ENCODE measurements around the gene CALML5.

The CALML5 gene

DNA sequence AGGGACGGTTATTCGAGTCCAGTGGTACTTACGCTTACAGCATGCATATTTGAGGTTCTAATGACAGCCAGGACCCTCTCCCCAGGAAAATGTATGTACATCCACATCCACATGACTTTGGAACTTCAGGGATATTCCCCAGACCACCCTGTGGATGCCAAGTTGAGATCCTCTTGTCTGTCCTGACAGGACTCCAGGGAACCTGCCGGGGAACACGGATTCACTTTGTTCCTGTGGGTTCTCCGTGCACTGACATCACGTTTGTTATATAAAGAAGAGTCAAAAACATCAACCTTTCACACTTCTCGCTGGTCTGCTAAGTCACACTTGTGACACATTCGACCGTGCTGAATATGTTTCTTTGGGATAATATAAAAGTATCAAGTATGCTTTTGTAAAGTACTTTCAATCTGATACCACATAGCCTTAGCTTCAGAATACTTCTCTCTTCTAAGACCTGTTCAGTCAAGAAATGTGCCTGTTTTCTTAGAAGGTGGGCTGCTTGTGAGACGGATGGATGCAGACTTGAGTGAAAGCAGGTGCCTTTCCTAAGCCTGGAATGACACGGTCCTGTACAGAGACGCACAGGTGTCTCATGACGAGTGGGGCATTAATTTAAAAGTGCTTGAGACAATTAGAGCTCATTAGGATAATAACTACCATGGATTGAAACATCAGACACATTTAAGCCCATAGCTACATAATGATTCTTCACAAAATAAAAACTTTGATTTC lies 38.7 kb downstream of the CALML5 start:
- no peak for DNase-seq

DNA sequence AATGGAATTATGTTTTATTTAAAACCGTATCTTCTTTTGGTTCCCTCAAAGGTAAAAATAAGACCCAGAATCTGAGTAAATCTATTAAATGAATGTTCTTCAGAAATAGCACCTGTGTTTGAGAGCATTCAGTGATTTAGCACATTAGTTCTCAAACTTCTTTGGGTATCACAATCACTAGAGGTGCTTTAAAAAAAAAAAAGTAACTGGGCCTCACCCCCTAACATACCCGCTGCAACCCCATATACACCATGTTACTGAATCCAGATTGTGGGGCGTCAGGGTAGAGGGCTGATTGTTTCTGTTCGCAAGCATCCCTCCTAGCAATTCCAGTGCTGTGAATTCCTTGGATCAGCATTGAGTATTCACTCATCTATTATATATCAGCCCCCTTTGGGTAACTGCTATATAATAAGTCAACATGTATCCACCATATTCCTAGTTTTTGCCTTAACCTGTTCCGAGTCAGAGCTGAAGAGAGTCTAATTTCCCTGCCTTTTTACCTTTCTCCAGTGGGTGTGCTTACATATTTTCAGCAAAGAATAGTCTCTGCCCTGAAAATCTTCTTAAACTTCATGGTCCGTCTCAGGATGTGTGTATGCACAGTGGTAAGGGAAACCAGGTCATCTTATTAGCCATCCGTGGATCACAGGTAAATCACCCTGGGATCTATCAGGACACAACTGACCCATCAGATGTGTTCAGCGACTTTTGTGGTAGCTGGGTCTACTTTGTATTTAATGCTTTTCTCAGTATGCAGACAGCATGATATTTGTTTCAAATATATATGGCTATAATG lies 40.2 kb downstream of the CALML5 start:
- DNase-seq: no peak

DNA sequence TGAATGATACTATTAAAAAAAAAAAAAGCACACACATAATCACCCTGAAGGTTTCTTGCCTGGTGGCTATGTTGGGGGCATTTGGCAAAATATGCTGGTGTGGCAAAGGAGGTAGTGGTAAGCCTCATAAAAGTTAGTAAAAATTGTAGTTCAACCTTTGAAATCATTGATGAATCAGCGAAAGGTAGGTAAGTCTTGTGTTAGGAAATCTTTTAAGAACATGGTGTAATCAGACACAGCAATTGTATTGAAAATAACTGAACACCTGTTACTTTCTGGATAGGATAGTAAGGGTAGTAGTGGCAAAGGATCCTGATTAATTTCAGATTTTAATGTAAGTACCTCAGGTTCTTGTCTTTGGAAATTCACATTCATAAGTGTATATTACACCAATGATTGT lies 40.9 kb downstream of the CALML5 start:
- DNase-seq: no peak

DNA sequence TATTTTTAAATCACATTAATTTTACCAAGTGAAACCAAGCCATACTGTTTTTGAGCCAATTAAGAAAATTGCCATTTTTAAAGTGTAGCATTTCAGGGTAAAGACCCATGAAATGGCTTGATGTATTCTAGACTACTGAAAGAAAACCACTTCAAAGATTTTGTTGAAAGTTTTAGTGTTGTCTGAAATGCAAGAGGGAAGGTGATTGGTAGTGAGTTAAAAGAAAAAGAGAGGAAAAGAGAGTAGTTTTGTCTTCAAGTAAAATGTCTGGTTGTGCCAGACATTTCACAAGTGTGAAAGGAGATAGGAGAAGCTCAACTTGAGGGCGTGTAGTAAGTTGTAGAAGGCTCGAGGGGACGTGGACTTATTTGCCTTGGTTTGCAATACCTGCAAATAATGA lies 41.6 kb downstream of the CALML5 start:
- DNase-seq: no peak

DNA sequence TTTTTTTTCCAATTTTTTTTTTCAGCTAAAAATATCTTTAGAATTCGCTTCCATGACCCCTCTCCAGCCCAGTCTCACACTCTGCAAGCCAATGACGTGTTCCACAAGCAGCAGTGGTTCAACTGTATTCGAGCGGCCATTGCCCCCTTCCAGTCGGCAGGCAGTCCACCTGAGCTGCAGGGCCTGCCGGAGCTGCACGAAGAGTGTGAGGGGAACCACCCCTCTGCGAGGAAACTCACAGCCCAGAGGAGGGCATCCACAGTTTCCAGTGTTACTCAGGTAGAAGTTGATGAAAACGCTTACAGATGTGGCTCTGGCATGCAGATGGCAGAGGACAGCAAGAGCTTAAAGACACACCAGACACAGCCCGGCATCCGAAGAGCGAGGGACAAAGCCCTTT lies 42.8 kb downstream of the CALML5 start:
- no peak for DNase-seq

DNA sequence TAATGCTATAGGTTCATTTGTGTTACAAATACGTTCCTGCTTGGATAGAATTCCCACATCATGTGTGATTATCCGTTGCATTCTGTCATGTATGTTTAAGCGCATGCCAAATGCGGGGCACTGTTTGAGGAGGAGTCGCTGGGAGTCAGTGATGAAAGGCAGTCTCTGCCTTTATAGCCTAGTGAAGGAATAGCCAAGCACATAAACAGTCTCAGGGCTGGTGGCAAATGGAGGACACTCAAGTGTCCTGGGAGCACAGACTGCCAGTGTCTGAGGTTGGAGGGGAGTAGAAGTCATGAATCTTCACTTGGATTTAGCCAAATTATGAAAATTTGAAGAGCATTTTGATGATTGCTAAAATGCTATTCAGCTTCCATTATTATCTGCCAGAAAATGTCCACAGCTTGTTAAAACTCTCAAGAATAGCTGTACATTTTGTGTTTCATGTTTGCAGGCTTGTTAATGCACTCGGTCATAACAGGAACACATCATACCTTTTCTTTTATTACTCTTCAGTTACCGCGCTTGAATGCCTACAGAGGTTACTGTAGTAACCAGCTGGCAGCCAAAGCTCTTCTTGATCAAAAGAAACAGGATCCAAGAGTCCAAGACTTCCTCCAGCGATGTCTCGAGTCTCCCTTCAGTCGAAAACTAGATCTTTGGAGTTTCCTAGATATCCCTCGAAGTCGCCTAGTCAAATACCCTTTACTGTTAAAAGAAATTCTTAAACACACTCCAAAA lies 45.5 kb downstream of the CALML5 start:
- DNase-seq: no peak

DNA sequence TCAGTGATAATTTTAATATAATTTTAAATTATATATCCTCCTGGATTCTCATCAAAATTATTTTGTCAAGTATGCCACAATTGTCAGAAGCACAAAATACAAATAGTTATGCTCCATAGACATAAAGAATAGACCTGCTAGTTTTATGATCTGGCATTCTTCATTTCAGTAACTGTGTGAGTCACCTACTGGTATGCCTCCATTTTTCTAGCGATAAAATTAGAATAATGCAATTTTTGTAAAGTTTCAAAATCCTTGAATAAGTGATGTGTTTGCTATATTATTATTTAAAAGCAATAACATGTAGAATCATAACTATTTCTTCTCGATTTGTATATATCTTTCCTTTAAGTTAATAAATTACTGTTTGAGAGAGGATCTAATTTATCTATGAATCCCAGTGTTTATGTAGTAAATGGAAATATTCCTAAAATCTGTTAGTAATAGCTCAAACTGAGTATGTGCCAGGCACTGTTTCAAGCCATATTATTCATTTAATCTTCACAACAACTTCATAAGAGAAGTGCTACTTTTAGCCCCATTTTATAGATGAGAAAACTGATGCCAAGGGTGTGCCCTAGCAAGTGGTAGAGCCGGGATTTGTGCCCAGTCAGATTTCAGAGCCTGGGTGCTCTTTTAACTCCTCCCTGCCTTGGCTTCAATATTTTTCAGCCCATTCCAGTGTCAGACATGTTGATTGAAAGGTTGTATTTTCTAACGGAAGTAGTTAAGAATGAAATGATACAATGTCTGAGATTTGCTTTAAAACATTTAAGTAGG lies 48.6 kb downstream of the CALML5 start:
- no peak for DNase-seq

DNA sequence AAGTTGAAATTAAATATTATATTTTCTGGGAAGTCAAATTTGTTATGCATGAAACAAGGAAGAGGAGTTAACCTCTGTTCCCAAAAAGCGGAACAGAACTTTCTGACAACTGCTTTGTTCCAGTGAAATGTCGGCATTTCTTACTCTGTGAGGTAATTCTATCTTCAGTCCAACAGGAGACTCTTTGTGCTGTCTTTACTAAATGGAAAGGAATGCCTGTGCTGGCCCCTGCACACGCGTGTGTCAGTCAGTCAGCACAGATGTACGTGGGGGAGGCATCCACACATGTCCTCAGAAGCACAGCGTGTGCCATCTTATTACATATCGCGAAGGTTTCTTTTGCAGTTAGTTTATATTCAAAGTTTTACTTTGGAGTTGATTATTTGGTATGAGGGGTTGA lies 49.5 kb downstream of the CALML5 start:
- no peak for DNase-seq

DNA sequence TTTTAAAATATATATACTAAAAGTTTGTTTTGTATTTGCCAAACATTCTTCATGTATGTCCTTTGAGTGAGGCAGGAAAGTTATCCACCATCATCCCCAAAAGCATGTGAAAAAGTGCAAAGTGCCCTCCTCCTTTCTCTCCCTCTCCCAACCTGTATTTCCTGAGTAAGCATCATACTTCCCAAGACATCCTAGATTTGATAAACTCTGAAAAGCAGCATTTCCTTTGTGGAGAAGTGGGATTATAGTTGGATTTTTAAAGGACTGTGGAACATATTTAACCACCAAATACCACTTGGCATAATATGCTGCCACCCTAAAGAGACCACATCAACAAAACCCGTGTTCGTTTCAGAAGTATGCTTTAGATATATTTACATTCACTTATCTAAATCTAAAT lies 50.1 kb downstream of the CALML5 start:
- no peak for DNase-seq

Measured in cerebellar nuclear complex (tissue), 1 donor.